Esophagus muscularis mucosa (tissue), 3 donors: Measurements from ENCODE around the gene RPP40.

ENCODE experiments used
- EP300 ChIP-seq: sonication (generic); formaldehyde crosslinking; IDR thresholded peaks from one replicate; pipeline ENCODE4 v1.6.1; 2017; ENCODE audit warnings: antibody characterized with exemption
- TF ChIP-seq, protein P1 (sequence below), 3 experiments: fragments of 200-600 bp in 2 of 3; fragments of 450-650 bp in 1 of 3; sonication (generic) in 2 of 3; IDR thresholded peaks; one replicate each; pipeline ENCODE4 v1.5.1; 2017 to 2019; ENCODE audit warnings: antibody characterized with exemption in 3 of 3, mild to moderate bottlenecking in 2 of 3, moderate library complexity in 1 of 3

DNA sequence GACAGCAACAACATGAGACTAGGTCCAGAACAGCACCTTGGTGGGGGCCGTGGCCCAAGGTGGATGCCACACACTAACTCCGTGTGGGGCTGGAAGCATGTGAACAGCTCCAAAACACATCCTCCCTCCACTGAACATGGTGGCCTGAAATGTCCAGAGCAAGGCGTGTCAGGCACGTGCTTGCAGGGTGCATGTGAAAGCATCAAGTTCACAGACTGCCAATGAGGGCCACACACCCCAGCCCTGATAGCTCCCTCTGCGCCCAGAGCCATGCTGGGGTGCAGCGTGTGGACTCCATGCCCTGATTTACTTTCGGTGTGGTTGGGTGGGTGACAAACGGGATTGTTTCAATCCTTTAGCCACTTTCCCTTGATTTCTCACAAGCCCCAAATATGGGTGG, 20.1 kb upstream of the RPP40 start:
- TF ChIP-seq, protein P1, sequence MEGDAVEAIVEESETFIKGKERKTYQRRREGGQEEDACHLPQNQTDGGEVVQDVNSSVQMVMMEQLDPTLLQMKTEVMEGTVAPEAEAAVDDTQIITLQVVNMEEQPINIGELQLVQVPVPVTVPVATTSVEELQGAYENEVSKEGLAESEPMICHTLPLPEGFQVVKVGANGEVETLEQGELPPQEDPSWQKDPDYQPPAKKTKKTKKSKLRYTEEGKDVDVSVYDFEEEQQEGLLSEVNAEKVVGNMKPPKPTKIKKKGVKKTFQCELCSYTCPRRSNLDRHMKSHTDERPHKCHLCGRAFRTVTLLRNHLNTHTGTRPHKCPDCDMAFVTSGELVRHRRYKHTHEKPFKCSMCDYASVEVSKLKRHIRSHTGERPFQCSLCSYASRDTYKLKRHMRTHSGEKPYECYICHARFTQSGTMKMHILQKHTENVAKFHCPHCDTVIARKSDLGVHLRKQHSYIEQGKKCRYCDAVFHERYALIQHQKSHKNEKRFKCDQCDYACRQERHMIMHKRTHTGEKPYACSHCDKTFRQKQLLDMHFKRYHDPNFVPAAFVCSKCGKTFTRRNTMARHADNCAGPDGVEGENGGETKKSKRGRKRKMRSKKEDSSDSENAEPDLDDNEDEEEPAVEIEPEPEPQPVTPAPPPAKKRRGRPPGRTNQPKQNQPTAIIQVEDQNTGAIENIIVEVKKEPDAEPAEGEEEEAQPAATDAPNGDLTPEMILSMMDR (IDR thresholded peaks at IDR 0.05): no peak
- no peak for TF ChIP-seq EP300
